ENCODE results near the gene C11orf91.
"Not testable (repeated sequence)": the region's sequence is repeated elsewhere in the genome, so short reads cannot be mapped to it uniquely, and the experiment has no call there.

C11orf91 gene

DNA sequence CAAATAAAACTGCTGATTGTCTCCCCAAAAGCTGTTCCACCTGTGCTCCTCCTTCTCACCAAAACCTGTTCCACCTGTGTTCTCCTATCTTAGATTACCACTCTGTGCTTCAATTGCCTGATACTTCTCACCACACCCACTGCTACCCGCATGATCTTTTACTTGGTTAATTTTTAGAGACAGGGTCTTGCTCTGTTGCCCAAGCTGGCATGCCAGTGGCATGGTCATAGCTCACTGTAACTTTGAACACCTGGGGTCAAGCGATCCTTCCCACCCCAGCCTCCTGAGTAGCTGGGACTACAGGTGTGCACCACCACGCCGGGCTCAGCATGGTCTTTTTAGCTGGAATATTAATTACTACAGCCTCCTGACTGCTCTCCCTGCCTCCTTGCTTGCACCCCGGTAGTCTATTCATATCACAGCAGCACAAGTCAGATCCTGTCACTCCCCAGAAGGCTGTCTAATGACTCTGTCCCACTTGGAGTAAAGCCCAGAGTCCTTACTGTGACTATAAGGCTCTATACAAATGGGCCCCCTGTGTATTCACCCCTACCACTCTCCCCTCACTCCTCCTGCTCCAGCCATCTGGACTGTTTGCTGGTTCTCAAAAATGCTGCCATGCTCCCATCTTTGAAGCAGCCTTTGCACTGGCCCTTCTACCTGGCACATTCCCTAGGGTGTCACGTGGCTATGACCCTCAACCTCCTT lies 3.5 kb downstream of the C11orf91 start:
- no peak for DNase-seq (ENCODE audit: low read depth in 2 of 2)

- no peak for DNase-seq (ENCODE audit: low read depth in 2 of 2)
Measured at GRCh38 chr11:33696411-33696810, 4.2 kb downstream of the C11orf91 start.

DNA sequence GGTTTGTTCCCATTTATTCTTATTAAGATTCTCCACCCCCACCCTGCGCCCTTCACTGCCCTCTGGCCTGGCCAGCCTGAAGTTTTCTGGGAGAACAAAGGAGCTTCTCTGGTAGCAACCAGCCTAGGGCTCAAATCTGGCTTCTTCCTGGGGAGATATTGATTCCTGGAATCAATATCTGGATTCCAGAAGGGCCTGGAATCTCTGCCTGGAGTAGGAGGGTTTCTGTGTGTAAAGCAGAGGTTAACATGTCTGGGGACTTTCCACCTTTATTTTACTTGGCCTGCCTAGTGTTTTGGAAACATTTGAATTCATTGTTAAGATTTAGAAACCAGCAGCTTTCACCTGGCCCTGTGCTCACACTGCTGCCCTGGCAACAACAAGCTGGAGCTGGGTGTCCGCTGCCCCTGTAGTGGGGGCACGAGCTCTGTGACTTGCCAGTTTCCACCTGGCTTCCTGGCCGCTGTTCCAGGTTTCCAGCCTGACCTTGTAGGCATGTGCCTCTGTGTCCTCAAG lies 5.5 kb downstream of the C11orf91 start:
- no peak for DNase-seq (ENCODE audit: low read depth in 2 of 2)

DNA sequence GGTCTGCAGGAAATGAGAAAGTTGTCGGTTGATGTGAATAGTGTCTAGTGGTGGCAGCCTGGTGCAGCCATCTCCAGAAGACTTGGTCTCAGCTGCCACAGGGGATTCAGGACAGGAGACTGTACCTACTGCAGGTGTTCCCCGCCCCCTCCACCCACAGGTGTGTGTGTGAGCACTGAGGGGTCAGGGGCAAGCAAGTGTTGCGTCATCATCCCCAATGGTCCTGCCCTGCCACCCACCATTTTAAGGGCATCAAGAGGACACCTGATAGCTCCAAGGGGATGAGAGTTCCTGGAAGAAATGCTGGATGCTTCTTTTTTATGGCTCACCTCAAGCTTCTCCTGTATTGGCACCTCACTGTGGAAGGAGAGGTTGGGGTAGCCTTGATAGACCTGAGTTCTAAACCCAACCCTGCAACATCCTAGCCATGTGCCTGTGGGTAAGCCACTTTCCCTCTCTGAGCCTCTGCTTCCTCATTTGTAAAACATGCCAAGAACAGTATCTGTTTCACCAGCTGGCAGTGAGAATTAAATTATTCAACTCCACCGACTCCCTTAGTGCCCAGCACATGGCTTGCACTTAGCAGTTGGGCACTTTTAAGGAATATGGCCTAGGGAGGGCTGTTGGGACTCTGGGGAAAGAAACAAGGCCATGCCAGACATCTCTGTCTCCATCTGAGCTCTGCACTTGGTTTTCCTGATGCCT lies 6.1 kb downstream of the C11orf91 start:
- DNase-seq (ENCODE audit: low read depth in 2 of 2) = no peak

- DNase-seq (ENCODE audit: low read depth in 2 of 2) = no peak
Measured at GRCh38 chr11:33692541-33692940, 8.1 kb downstream of the C11orf91 start.

GRCh38 chr11:33692013-33692504 lies 8.6 kb downstream of the C11orf91 start:
- no peak for DNase-seq (ENCODE audit: low read depth in 2 of 2)

DNA sequence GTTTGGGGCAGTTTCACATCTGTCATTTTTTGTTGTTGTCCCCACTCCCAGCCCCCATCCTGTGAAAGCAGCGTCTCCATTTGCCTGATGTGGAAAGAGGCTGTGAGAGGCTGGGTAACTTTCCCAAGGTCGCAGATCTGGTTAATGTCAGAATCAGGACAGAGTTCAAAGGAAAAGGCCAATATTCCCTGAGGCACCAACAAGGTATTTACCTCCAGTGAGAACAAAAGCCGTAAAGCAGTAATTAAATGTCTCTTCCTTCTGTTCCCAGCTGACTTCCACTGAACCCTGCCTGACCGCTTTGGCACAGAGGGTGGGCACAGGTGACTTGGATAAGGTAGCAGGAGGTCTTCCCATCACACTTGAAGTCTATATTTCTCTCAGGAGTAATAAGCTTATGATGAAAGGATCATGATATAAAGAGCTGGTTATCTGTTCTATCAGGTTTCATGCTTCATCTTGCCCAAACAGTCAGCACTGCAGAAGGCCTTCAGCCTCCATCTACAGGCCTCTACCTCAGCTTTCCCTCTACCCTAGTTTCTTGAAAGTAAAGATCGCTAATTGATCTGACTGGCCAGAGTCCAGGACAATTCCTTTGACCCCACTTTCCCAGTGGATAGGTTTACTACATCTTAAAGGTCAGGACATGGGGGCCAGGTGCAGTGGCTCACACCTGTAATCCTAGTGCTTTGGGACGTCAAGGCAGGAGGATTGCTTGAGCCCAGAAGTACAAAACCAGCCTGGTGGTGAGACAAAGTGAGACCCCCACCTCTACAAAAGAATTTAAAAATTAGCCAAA lies 9.4 kb downstream of the C11orf91 start:
- no peak for DNase-seq (ENCODE audit: low read depth in 2 of 2)

DNA sequence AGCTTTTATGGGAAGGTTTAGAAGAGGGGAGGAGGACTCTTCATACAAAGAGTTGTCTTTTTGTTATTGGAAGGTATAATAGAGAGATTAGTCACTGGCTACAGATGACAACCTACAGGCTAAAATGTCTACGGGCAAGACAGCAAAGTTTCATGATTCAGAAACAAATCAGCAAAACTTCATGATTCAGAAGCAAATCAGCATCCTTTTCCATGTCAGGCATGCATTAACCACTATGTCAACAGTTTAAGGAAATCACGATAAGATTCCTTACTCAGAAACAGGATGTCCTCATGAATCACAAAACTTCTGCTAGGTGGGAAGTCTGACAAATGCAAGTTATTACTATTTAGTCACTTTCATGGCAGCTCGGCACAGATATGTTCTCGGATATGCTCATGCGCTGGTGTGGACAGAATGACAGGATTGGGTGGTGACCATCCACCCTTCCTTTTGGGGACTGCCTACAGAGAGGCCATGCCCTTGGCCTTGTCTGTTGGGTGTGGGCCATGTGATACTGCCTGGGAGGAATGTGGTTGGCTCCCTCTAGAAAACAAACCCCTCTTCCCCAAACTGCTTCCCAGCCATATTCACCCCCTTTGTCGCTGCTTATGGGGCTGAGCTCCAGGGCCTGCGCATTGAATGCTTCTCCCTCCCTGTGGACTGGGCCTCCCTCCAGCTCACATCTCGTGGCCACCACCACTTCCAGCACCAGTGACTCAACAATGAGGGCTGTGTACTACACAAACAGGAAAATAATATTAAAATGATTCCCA lies 10.1 kb downstream of the C11orf91 start:
- DNase-seq (ENCODE audit: low read depth in 2 of 2) = no peak

- DNase-seq (ENCODE audit: low read depth in 2 of 2) = no peak
Measured at GRCh38 chr11:33689501-33689900, 11.1 kb downstream of the C11orf91 start.

DNA sequence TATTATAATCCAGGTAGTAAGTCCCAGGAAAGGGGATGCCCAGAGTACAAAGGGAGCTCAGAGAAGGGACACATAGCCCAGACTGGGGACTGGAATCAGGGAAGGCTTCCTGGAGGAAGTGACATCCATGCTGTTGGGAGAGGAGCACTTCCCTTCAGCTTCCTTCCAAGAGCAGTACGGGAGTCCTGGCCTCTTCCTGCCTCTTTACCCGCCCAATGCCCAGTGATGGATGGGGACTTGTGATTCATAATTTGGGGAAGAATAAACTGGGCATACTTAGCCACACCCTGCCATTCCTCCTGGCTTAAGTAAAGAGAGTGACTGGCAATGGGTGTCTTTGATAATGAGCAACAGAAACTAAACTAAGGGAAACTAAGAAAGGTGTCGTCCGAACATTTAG lies 11.5 kb downstream of the C11orf91 start:
- no peak for DNase-seq (ENCODE audit: low read depth in 2 of 2)

DNA sequence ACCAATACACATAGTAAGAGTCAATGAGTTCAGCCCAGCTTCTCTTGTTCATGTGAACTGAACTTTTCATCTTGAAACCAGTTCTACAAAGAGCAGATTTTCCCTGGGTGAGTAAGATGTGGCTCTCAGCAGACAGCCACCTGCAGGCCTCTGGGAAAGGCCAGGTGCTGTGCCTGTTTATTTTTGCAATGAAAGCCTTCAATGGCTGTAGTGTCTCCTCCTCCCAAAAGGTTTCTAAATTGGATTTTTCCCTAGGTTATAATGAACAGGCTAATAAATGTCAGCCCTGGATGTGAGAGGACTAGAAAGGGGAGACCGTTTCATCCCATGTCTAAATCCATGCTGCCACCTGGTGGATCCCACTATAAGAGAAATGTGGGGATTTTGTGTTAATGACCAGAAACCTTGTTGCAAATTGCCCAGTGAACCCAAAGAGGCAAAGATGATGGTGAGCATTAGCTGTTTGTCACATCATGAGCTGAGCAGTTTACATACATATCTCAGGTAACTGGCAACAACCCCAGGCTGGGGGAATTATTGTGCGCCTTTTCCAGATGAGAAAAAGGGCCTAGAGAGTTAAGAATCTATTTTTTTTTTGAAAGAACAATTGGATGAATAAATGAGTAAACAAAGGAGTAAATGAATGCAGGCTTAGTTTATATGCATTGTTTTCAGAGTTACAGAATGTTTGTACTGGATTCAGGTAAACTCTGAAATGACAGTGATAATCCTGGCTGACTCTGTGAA lies 12.7 kb downstream of the C11orf91 start:
- DNase-seq (ENCODE audit: low read depth in 2 of 2) = no peak

GRCh38 chr11:33685082-33685481 lies 15.5 kb downstream of the C11orf91 start:
- DNase-seq (ENCODE audit: low read depth in 2 of 2) = no peak

- DNase-seq (ENCODE audit: low read depth in 2 of 2) = no peak
Measured at GRCh38 chr11:33684003-33684706, 16.5 kb downstream of the C11orf91 start.

- DNase-seq (ENCODE audit: low read depth in 2 of 2) = no peak
Measured at GRCh38 chr11:33682446-33682845, 18.2 kb downstream of the C11orf91 start.

DNA sequence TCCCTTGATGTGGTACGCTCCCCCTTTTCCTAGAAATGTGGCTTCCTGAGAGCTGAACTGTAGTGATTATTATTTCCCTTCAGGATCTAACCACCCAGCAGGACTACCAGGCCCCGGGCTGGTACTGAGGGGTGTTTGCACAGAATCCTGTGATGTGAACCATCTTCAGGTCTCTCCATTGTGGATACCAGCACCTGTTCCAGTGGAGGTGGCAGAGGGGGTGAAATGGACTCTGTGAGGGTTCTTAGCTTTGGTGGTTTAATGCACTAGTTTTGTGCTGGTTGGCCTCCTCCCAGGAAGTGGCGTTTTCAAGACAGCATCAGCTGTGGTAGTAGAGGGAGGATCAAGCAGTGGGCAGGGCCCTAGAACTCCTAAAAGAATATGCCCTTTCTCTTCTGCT lies 18.6 kb downstream of the C11orf91 start:
- DNase-seq (ENCODE audit: low read depth in 2 of 2) = no peak

- DNase-seq (ENCODE audit: low read depth in 2 of 2) = not testable (repeated sequence)
Measured at GRCh38 chr11:33678616-33679015, 22.0 kb downstream of the C11orf91 start.

- DNase-seq (ENCODE audit: low read depth in 2 of 2) = no peak
Measured at GRCh38 chr11:33674035-33674814, 26.4 kb downstream of the C11orf91 start.

DNA sequence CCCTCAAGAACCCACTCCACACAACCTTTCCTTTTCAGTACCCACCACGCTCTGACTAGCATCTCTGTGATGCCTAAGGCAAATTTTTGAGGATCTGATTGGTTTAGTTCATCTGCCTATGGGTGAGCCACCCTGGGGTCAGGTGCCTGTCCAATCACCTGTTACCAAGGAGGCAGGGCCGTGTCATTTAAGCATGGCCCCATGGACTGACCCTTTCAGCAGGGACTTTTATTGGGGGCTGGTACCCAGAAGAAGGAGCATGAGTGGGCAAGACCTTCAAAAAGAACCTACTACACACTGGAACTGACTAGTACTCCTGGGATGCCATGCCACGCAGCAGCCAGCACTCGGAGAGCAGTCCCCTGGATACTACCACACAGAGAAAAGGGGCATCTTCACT lies 28.4 kb downstream of the C11orf91 start:
- DNase-seq (ENCODE audit: low read depth in 2 of 2) = no peak

DNA sequence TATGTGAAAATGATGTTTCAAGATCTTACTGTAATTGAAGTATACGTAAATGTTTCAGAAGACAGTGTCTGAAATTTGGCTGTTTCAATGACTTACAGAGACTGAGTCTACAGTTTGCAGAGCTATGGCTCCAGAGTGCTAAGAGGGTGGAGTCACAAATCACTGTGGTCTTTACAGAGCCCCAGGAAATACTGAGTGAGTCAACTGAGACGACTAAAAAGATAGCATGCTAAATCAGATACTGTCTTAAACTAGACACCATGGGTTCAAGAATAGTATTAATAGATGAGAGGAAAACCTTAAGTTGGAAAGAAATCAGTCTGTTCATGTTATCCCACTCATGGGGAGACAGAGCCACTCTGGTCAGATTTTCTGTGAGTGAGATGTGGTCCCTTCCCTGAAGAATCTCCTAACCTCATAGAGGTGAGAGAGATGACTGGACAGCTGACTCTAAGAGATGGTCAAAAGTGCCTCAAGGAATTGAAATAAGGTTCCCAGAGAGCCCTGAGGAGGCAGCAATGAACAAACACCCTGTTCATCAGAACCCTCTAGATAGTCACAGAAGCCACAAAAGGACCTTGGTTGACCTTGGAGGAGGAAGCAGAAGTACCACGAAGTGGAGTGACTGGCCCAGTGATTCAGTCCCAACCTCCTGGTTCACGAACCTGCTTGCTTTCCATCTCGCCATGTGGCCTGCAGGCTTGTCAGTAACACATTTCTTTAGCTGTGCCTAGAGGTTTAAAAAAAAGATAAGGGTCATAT lies 30.2 kb downstream of the C11orf91 start:
- no peak for DNase-seq (ENCODE audit: low read depth in 2 of 2)

All from stimulated activated CD4-positive, alpha-beta T cell treated with anti-CD3 and anti-CD28 coated beads, Interleukin-4, amount 100 ng/mL, for 48 hours (primary cell).